Neuronal stem cell (in vitro differentiated cells): ENCODE data around the gene ARHGAP23.
A peak's percentile ranks its signal among the peaks of the same experiment; 100 is the strongest.

Source experiments
- DNase-seq: peaks from one replicate; pipeline ENCODE4 v3.0.0-alpha.2; 2013; ENCODE audit warnings: low spot score
- H2AFZ ChIP-seq: one replicate; pipeline ENCODE4 v1.6.1; 2013; ENCODE audit warnings: mild to moderate bottlenecking, low read length, inconsistent platforms
- H2AK5ac ChIP-seq: 2 replicates; pipeline ENCODE4 v1.6.1; 2013; ENCODE audit warnings: low read depth, mild to moderate bottlenecking, inconsistent platforms, low read length, moderate library complexity, mixed read lengths
- H2BK120ac ChIP-seq: 2 replicates; pipeline ENCODE4 v1.6.1; 2013; ENCODE audit warnings: low read depth, mild to moderate bottlenecking, inconsistent platforms, low read length, moderate library complexity, mixed read lengths
- H2BK12ac ChIP-seq: one replicate; pipeline ENCODE4 v1.6.1; 2013; ENCODE audit warnings: low read length, inconsistent platforms
- H2BK15ac ChIP-seq: 2 replicates; pipeline ENCODE4 v1.6.1; 2013; ENCODE audit warnings: mild to moderate bottlenecking, low read length, inconsistent platforms, mixed read lengths
- H2BK5ac ChIP-seq: one replicate; pipeline ENCODE4 v1.6.1; 2013; ENCODE audit warnings: inconsistent platforms, mild to moderate bottlenecking, low read length, moderate library complexity
- H3K14ac ChIP-seq: one replicate; pipeline ENCODE4 v1.6.1; 2013; ENCODE audit warnings: low read length, inconsistent platforms
- H3K18ac ChIP-seq: 2 replicates; pipeline ENCODE4 v1.6.1; 2013; ENCODE audit warnings: low read length, inconsistent platforms
- H3K23ac ChIP-seq: 2 replicates; pipeline ENCODE4 v1.6.1; 2013; ENCODE audit warnings: low read depth, mild to moderate bottlenecking, mixed read lengths, low read length, inconsistent platforms; ENCODE audit not compliant: poor library complexity
- H3K27ac ChIP-seq: replicated peaks from 3 replicates; pipeline ENCODE4 v1.5.1; 2013; ENCODE audit warnings: low read length, inconsistent platforms
- H3K27me3 ChIP-seq, 3 experiments: 2 replicates each; pipeline ENCODE4 v1.6.1; 2013; ENCODE audit warnings: low read length in 3 of 3, mild to moderate bottlenecking in 2 of 3, inconsistent platforms in 1 of 3, low read depth in 1 of 3, mixed read lengths in 1 of 3, moderate library complexity in 1 of 3; ENCODE audit not compliant: control insufficient read depth in 3 of 3, insufficient read depth in 3 of 3
- H3K36me3 ChIP-seq, 2 donors: replicated peaks in 1 of 2; 2 replicates each; pipeline ENCODE4 v1.6.1; 2013; ENCODE audit warnings: low read length in 2 of 2; ENCODE audit not compliant: control insufficient read depth in 2 of 2, insufficient read depth in 2 of 2
- H3K4ac ChIP-seq: 2 replicates; pipeline ENCODE4 v1.6.1; 2013; ENCODE audit warnings: inconsistent platforms, mild to moderate bottlenecking, low read length, moderate library complexity
- H3K4me1 ChIP-seq, 2 donors: 1 replicate in 1 of 2; 2 replicates in 1 of 2; pipeline ENCODE4 v1.6.1; 2013; ENCODE audit warnings: low read length in 2 of 2, low read depth in 1 of 2; ENCODE audit not compliant: control insufficient read depth in 2 of 2, insufficient read depth in 1 of 2
- H3K4me2 ChIP-seq: one replicate; pipeline ENCODE4 v1.6.1; 2013; ENCODE audit warnings: mild to moderate bottlenecking, low read length, inconsistent platforms; ENCODE audit not compliant: insufficient read depth, poor library complexity, severe bottlenecking
- H3K4me3 ChIP-seq, 2 donors: 2 replicates each; pipeline ENCODE4 v1.5.1; 2013; ENCODE audit warnings: low read length in 2 of 2, mild to moderate bottlenecking in 2 of 2, inconsistent platforms in 1 of 2, moderate library complexity in 1 of 2
- H3K79me1 ChIP-seq: one replicate; pipeline ENCODE4 v1.6.1; 2013; ENCODE audit warnings: low read depth, mild to moderate bottlenecking, inconsistent platforms, low read length, moderate library complexity
- H3K9ac ChIP-seq: one replicate; pipeline ENCODE4 v1.6.1; 2013; ENCODE audit warnings: mild to moderate bottlenecking, low read depth, low read length, inconsistent platforms; ENCODE audit not compliant: poor library complexity
- H3K9me3 ChIP-seq, 2 donors: replicated peaks in 1 of 2; 2 replicates each; pipeline versions ENCODE3 to v1.6.1; 2013; ENCODE audit warnings: low read length in 2 of 2, mild to moderate bottlenecking in 2 of 2, inconsistent platforms in 1 of 2, low read depth in 1 of 2, mixed read lengths in 1 of 2, moderate library complexity in 1 of 2; ENCODE audit not compliant: control insufficient read depth in 2 of 2, insufficient read depth in 1 of 2
- H4K8ac ChIP-seq: one replicate; pipeline ENCODE4 v1.6.1; 2013; ENCODE audit warnings: low read depth, mild to moderate bottlenecking, inconsistent platforms, low read length, moderate library complexity
- H4K91ac ChIP-seq: one replicate; pipeline ENCODE4 v1.6.1; 2013; ENCODE audit warnings: low read length, low read depth, mild to moderate bottlenecking, inconsistent platforms; ENCODE audit not compliant: poor library complexity
- WGBS, 2 donors: extraction: QIAGEN DNeasy Blood & Tissue Kit; methylation state at CpG; one replicate each; pipeline ENCODE4 v1.1.7; 2013; ENCODE audit warnings: missing lambda C conversion rate in 2 of 2, mixed read lengths in 1 of 2; ENCODE audit not compliant: insufficient read length in 2 of 2, insufficient replicate concordance in 1 of 2; ENCODE audit errors: extremely low coverage in 2 of 2; 5-methylcytosine and 5-hydroxymethylcytosine counted together

The ARHGAP23 gene

GRCh38 chr17:38540514-38541045 lies 112.3 kb downstream of the ARHGAP23 start:
- Histone ChIP-seq H3K36me3 (no peaks in the 10 kb centered on the region), H3K4me2 (no peak overlapping the region), H3K14ac (no peak overlapping the region), H3K9ac (no peak overlapping the region), H2AK5ac (no peak overlapping the region), H3K27ac (no peak overlapping the region), H3K23ac (peak overlapping the region; percentile 31), H3K4ac (peak overlapping the region; percentile 3), H3K4me1 (peaks cover 6 to 7% of the 10 kb centered on the region in 2 donors), H2BK12ac (peak overlapping the region; percentile 82), H2AFZ (no peak overlapping the region), H3K18ac (peak overlapping the region; percentile 89), H4K91ac (no peak overlapping the region), H3K9me3 (no peaks in the 10 kb centered on the region), H2BK5ac (no peak overlapping the region), H2BK15ac (no peak overlapping the region), H4K8ac (no peak overlapping the region), H3K4me3 (no peak overlapping the region), H2BK120ac (no peak overlapping the region), H3K79me1 (no peaks in the 10 kb centered on the region), H3K27me3 (no peaks in the 10 kb centered on the region)
- no peak for DNase-seq
- no CpG with 5 or more reads among the region's 11 CpGs for WGBS, 2 donors

- peak overlapping the region; percentile 52 for H3K18ac ChIP-seq
- H3K9me3 ChIP-seq, result no peaks in the 10 kb centered on the region
- no peak overlapping the region for H2AFZ ChIP-seq
- H4K8ac ChIP-seq, result no peak overlapping the region
- no CpG with 5 or more reads among the region's 11 CpGs for WGBS, 2 donors
- H2BK12ac ChIP-seq, result no peak overlapping the region
- no peaks in the 10 kb centered on the region for H3K36me3 ChIP-seq
- H3K27me3 ChIP-seq, result no peaks in the 10 kb centered on the region
- no peaks in the 10 kb centered on the region for H3K79me1 ChIP-seq
- DNase-seq, result no peak
- H4K91ac ChIP-seq, result no peak overlapping the region
- H3K27ac ChIP-seq, result no peak overlapping the region
- no peak overlapping the region for H3K14ac ChIP-seq
- H2AK5ac ChIP-seq, result no peak overlapping the region
- no peak overlapping the region for H3K23ac ChIP-seq
- no peak overlapping the region for H3K9ac ChIP-seq
- no peak overlapping the region for H2BK5ac ChIP-seq
- peaks cover 3 to 5% of the 10 kb centered on the region in 2 donors for H3K4me1 ChIP-seq
- H3K4me3 ChIP-seq, result no peak overlapping the region
- no peak overlapping the region for H2BK15ac ChIP-seq
- no peak overlapping the region for H3K4me2 ChIP-seq
- no peak overlapping the region for H3K4ac ChIP-seq
- no peak overlapping the region for H2BK120ac ChIP-seq
These were observed 113.0 kb downstream of the ARHGAP23 start for GRCh38 chr17:38541281-38541680.

- Histone ChIP-seq H3K27me3 (no peaks in the 10 kb centered on the region), H3K23ac (peak overlapping the region; percentile 20), H3K4me1 (no peaks in the 10 kb centered on the region), H2BK5ac (peak overlapping the region; percentile 13), H3K36me3 (no peaks in the 10 kb centered on the region), H4K8ac (no peak overlapping the region), H2AK5ac (peak overlapping the region; percentile 56), H3K9ac (no peak overlapping the region), H2BK12ac (no peak overlapping the region), H3K79me1 (no peaks in the 10 kb centered on the region), H3K27ac (no peak overlapping the region), H3K4me3 (no peak overlapping the region), H3K4me2 (no peak overlapping the region), H3K14ac (no peak overlapping the region), H3K9me3 (no peaks in the 10 kb centered on the region), H3K4ac (no peak overlapping the region), H2BK120ac (no peak overlapping the region), H3K18ac (peak overlapping the region; percentile 80), H4K91ac (no peak overlapping the region), H2BK15ac (no peak overlapping the region), H2AFZ (no peak overlapping the region)
- no CpG with 5 or more reads among the region's 8 CpGs for WGBS, 2 donors
- no peak for DNase-seq
These were observed 114.0 kb downstream of the ARHGAP23 start for GRCh38 chr17:38542286-38542685.

- peak overlapping the region; percentile 48 for H3K18ac ChIP-seq
- no peak overlapping the region for H3K23ac ChIP-seq
- no peaks in the 10 kb centered on the region for H3K9me3 ChIP-seq
- no peak overlapping the region for H2BK12ac ChIP-seq
- H3K4me3 ChIP-seq, result no peak overlapping the region
- no peak overlapping the region for H2BK120ac ChIP-seq
- H2AFZ ChIP-seq, result no peak overlapping the region
- no peak overlapping the region for H2BK15ac ChIP-seq
- H3K9ac ChIP-seq, result no peak overlapping the region
- H3K4me2 ChIP-seq, result no peak overlapping the region
- H4K8ac ChIP-seq, result no peak overlapping the region
- DNase-seq, result no peak
- H3K36me3 ChIP-seq, result peaks cover 0 to 3% of the 10 kb centered on the region in 2 donors
- H2AK5ac ChIP-seq, result peak overlapping the region; percentile 74
- H4K91ac ChIP-seq, result no peak overlapping the region
- H3K27ac ChIP-seq, result no peak overlapping the region
- H3K4ac ChIP-seq, result no peak overlapping the region
- WGBS, 2 donors, result no CpG with 5 or more reads among the region's 20 CpGs
- H3K79me1 ChIP-seq, result no peaks in the 10 kb centered on the region
- peak overlapping the region; percentile 75 for H2BK5ac ChIP-seq
- no peaks in the 10 kb centered on the region for H3K4me1 ChIP-seq
- H3K27me3 ChIP-seq, result no peaks in the 10 kb centered on the region
- no peak overlapping the region for H3K14ac ChIP-seq
These were observed 115.3 kb downstream of the ARHGAP23 start for GRCh38 chr17:38543403-38544174.
